Choroid plexus epithelial cell (primary cell): ENCODE data around the gene AJM1.
"Not testable (repeated sequence)": the region's sequence is repeated elsewhere in the genome, so short reads cannot be mapped to it uniquely, and the experiment has no call there.

ENCODE experiments used
- DNase-seq: peaks from one replicate; pipeline ENCODE4 v3.0.0-alpha.2; 2010; ENCODE audit warnings: low read depth
- H3K4me3 ChIP-seq: 2 replicates; pipeline ENCODE4 v1.5.1; 2011; ENCODE audit warnings: low read depth, mild to moderate bottlenecking, control low read depth, low read length, moderate library complexity
- TF ChIP-seq, protein P1 (sequence below): conservative IDR thresholded peaks from 2 replicates; pipeline ENCODE4 v1.5.1; 2011; ENCODE audit warnings: low read depth, mild to moderate bottlenecking, control low read depth, inconsistent platforms, low read length, moderate library complexity

AJM1 gene

DNA sequence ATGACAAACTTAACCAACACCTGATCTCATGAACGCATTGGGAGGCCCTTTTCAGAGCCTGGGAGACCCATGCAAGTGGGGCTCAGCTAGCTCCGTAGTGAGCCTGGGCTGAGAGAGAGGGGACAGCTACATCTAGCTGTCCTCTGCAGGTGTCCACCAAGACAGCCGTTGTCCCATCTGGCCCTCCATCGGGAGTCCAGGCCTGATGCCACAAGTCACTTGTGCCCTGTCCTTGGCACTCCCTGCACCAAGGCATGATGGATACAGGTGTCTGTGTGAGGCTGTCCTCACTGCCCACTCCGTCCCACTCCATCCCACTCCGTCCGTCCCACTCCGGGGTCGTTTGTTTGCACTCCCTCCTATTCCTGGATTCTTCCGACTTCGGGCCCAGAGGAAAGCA lies 26.4 kb downstream of the AJM1 start:
- TF ChIP-seq, protein P1, sequence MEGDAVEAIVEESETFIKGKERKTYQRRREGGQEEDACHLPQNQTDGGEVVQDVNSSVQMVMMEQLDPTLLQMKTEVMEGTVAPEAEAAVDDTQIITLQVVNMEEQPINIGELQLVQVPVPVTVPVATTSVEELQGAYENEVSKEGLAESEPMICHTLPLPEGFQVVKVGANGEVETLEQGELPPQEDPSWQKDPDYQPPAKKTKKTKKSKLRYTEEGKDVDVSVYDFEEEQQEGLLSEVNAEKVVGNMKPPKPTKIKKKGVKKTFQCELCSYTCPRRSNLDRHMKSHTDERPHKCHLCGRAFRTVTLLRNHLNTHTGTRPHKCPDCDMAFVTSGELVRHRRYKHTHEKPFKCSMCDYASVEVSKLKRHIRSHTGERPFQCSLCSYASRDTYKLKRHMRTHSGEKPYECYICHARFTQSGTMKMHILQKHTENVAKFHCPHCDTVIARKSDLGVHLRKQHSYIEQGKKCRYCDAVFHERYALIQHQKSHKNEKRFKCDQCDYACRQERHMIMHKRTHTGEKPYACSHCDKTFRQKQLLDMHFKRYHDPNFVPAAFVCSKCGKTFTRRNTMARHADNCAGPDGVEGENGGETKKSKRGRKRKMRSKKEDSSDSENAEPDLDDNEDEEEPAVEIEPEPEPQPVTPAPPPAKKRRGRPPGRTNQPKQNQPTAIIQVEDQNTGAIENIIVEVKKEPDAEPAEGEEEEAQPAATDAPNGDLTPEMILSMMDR: no peak
- no peak overlapping the region for H3K4me3 ChIP-seq
- DNase-seq: no peak

DNA sequence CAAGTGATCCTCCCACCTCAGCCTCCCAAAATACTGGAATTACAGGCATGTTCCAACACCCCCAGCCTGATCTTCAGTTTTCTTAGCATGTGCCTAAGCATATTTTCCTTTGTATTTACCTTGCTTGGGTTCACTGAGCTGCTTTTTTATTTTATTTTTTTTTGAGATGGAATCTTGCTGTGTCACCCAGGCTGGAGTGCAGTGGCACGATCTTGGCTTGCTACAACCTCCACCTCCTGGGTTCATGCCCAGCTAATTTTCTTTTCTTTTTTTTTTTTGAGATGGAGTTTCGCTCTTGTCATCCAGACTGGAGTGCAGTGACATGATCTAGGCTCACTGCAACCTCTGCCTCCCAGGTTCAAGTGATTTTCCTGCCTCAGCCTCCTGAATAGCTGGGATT lies 27.3 kb downstream of the AJM1 start:
- not testable (repeated sequence) for DNase-seq, H3K4me3 ChIP-seq

DNA sequence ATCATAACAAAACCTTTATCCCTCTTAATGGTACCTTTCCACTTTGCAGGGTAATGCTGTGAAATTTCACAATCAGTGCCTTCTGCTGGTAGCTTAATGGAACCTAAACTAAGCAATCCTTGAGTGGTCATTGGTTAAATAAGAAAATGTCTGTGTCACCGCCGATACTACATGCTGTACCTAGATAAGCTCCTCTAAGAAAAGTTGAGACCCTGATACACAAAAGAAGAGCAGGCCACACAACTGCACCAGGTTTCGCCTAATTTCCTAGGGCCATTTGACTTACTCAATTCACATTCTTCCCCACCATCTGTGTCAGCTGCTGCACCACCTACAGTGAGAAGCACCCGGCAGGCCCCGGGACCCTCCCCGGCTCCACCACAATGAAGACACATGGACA lies 32.9 kb downstream of the AJM1 start:
- no peak for DNase-seq
- TF ChIP-seq, protein P1: no peak
- no peak overlapping the region for H3K4me3 ChIP-seq

DNA sequence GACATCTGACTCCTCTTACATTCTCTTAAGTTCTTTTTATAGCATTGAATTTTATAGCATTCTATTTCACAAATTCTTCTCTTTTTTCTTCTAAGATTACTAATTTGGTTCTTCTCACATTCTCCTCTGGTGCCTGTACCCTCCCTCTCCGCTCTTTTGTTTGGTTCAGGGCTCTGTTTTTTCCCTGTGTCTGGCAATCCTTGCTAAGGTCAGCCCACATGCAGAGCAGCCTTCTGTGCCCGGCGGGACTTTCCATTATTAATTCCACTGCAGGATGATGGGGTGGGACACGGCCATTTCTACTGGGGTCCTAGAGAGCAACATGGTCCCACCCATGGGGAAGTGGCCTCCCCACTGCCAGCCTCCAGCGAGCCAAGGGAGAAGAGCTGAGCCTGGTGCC lies 34.2 kb downstream of the AJM1 start:
- H3K4me3 ChIP-seq: no peak overlapping the region
- DNase-seq: no peak
- TF ChIP-seq, protein P1: no peak

DNA sequence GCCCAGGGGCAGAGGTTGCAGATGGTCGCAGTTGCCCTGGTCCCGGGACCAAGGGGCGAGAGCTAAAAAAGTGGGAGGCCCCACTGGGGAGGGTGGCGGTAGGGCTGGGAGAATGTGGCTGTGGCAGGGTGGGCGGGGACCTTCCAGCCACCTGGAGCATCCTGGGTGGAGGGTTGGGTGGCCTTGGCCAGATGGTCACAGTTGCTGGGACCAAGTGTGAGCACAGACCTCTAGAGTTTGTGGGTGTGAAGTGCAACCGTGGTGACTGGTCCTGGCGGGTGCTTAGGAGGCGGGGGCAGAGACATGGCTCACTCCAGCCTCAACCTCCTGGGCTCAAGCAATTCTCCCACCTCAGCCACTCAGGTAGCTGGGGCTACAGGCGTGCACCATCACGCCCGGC lies 38.4 kb downstream of the AJM1 start:
- H3K4me3 ChIP-seq: no peak overlapping the region
- TF ChIP-seq, protein P1: no peak
- no peak for DNase-seq

DNA sequence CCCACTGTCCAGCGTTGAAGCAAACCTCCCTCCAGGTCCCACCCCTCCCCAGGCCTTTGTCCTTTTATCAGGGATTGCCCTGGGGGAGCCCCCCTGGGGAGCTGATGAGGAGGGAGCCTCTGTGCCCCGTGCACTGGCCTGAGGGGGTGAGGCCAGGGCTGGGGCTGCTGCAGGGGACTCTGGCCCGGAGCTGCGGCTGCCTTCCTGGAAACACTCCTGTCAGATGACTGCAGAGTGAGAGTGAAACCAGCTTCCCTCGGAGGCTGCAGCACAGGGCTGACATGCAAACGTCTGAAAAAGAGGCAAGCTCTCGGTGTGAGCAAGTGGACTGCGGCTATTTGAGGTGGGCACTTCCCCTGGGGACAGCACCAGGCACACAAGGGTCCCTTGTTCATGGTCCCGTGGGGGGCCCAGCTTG lies 39.4 kb downstream of the AJM1 start:
- TF ChIP-seq, protein P1: no peak
- peak; percentile 71 for DNase-seq
- peak overlapping the region; percentile 24 for H3K4me3 ChIP-seq

DNA sequence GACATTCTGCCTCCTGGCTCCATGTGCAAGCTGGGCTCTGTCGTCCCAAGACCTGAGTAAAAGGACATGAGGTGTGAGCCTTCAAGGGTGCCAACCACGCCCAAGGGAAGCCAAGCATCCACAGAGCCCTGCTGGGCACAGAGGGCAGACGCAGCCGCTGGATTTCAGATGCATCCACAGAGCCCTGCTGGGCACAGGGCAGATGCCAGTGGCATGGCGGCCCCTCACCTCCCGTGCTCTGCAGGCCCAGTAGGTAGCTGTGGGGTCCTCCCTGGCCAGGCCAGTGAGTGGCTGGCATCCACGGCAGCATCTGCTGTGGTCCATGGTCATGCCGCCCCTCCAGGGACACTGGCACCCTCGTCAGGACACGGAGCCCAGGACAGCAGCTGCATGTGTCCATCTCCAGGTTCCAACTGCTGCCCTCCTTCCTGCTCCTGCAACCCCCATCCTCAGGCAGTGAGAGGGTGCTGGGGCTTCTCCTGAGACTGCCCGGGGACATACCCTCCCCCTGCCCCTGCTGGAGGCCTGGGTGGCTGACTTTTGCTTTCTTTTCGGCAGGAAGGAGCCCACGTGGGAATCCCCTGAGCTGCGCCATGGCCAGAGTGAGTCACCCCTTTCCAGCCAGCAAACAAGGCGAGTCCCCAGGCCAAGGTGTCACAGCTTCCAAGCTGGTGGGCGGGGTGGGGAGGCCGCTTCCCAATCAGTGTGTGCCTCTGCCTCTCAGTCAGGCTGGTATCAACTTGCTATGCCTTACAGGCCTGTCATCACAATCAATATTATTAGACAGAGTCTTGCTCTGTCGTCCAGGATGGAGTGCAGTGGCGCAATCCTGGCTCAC lies 40.0 kb downstream of the AJM1 start:
- DNase-seq: peak; percentile 82
- H3K4me3 ChIP-seq: peak overlapping the region; percentile 24
- TF ChIP-seq, protein P1: peak; percentile 16

DNA sequence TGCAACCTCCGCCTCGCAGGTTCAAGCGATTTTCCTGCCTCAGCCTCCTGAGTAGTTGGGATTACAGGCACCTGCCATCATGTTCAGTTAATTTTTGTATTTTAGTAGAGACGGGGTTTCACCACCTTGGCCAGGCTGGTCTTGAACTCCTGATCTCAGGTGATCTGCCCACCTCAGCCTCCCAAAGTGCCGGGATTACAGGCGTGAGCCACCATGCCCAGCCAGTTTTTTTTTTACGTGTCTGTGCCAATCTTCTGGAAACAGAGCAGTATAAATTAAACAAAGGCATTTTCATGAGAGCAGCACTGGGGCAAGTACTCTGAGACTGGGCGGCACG lies 40.6 kb downstream of the AJM1 start:
- not testable (repeated sequence) for DNase-seq, H3K4me3 ChIP-seq

DNA sequence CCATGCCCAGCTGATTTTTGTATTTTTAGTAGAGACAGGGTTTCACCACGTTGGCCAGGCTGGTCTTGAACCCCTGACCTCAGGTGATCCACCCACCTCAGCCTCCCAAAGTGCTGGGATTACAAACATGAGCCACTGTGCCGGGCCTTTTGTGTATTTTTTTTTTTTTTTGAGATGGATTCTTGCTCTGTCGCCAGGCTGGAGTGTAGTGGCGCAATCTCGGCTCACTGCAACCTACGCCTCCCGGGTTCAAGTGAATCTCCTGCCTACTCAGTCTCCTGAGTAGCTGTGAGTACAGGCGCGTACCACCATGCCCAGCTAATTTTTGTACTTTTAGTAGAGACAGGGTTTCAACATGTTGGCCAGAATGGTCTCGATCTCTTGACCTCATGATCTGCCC lies 41.4 kb downstream of the AJM1 start:
- DNase-seq, H3K4me3 ChIP-seq: not testable (repeated sequence)
